Karpas-422 (cell line): ENCODE measurements around the gene METTL8. TPM values are rescaled to one million over a fixed set of nuclear protein-coding genes. Genes with fewer than 3 reads are reported as not detected.
"Not testable (repeated sequence)": the region's sequence is repeated elsewhere in the genome, so short reads cannot be mapped to it uniquely, and the experiment has no call there.

Experiments
- DNase-seq: peaks from one replicate; pipeline ENCODE4 v3.0.0-alpha.2; 2015
- H2AFZ ChIP-seq: fragments of 200-600 bp; sonication (generic); 2 replicates; pipeline ENCODE4 v1.6.1; 2014; ENCODE audit warnings: antibody characterized with exemption, low read length, mixed read lengths
- H3K27ac ChIP-seq: fragments of 200-600 bp; sonication (generic); 2 replicates; pipeline ENCODE4 v1.5.1; 2014; ENCODE audit warnings: mild to moderate bottlenecking, low read length, moderate library complexity
- H3K27me3 ChIP-seq: fragments of 200-600 bp; sonication (generic); 2 replicates; pipeline ENCODE4 v1.6.1; 2014; ENCODE audit warnings: low read length, mixed read lengths
- H3K36me3 ChIP-seq: fragments of 200-600 bp; sonication (generic); 2 replicates; pipeline ENCODE4 v1.6.1; 2014; ENCODE audit warnings: low read length, mixed read lengths; ENCODE audit not compliant: insufficient read depth
- H3K4me1 ChIP-seq: fragments of 200-600 bp; sonication (generic); 2 replicates; pipeline ENCODE4 v1.6.1; 2014; ENCODE audit warnings: mild to moderate bottlenecking, low read length, mixed read lengths
- H3K4me2 ChIP-seq: fragments of 200-600 bp; sonication (generic); 2 replicates; pipeline ENCODE4 v1.6.1; 2014; ENCODE audit warnings: low read length, low read depth, mild to moderate bottlenecking; ENCODE audit not compliant: poor library complexity, severe bottlenecking
- H3K4me3 ChIP-seq: fragments of 200-600 bp; sonication (generic); 2 replicates; pipeline ENCODE4 v1.5.1; 2014; ENCODE audit warnings: mild to moderate bottlenecking, antibody characterized with exemption, low read length, mixed read lengths
- H3K79me2 ChIP-seq: fragments of 200-600 bp; sonication (generic); 2 replicates; pipeline ENCODE4 v1.6.1; 2014; ENCODE audit warnings: mild to moderate bottlenecking, low read length, mixed read lengths
- H3K9ac ChIP-seq: fragments of 200-600 bp; sonication (generic); 2 replicates; pipeline ENCODE4 v1.6.0; 2014; ENCODE audit warnings: low read length
- H3K9me2 ChIP-seq: fragments of 200-600 bp; sonication (generic), shearing (Covaris generic); replicated peaks from 2 replicates; pipeline ENCODE4 v1.6.0; 2014; ENCODE audit warnings: mild to moderate bottlenecking, low read length, moderate library complexity; ENCODE audit not compliant: insufficient read depth
- H3K9me3 ChIP-seq: fragments of 300-700, 200-600 bp; sonication (generic); 2 replicates; pipeline ENCODE4 v1.6.1; 2014; ENCODE audit warnings: low read length, mixed read lengths
- H4K20me1 ChIP-seq: fragments of 200-600 bp; sonication (generic); 2 replicates; pipeline ENCODE4 v1.6.1; 2014; ENCODE audit warnings: mild to moderate bottlenecking, antibody characterized with exemption, low read length, low read depth; ENCODE audit not compliant: insufficient read depth
- total RNA-seq: library from RNA; depleted of rRNA; stranded (reverse); fragments of >200 nt; shearing (Covaris generic); gene quantifications from 2 replicates; pipeline ENCODE4 v1.2.3, GENCODE V29; 2014; ENCODE audit warnings: low replicate concordance

METTL8 gene
- total RNA-seq, 1 experiment from 2014 or later: 16.5 TPM

DNA sequence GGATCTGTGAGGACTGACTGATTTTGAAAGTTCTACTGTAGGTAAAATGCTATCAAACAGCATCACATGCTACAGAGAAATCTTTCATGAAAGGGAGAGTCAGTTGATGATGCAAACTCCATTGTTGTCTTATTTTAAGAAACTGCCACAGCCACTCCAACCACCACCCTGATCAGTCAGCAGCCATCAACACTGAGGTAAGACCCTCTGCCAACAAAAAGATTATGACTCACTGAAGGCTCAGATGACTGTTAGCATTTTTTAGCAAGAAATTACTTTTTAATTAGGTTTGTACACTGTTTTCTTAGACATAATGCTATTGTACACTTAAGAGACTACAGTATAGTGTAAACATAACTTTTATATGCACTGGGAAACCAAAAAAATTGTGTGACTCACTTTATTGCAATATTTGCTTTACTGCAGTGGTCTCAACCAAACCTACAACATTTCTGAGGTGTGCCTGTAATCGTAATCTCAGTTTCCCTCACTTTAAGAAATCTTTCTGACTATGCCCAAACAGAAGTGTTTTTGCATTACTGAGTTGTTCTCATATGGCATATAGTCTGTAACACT lies 42.8 kb downstream of the METTL8 start:
- H2AFZ ChIP-seq: no peak overlapping the region
- H3K27ac ChIP-seq: no peak overlapping the region
- H3K9ac ChIP-seq: no peak overlapping the region
- H3K4me1 ChIP-seq: peaks cover 33% of the 10 kb centered on the region
- no peaks in the 10 kb centered on the region for H3K9me2 ChIP-seq
- H3K4me3 ChIP-seq: no peak overlapping the region
- no peaks in the 10 kb centered on the region for H3K27me3 ChIP-seq
- 0 out of 2 replicates have a peak, but pooled peaks cover 5% of the 10 kb centered on the region for H3K79me2 ChIP-seq
- no peak overlapping the region for H3K4me2 ChIP-seq
- H3K9me3 ChIP-seq: no peaks in the 10 kb centered on the region
- no peaks in the 10 kb centered on the region for H4K20me1 ChIP-seq
- H3K36me3 ChIP-seq: no peaks in the 10 kb centered on the region
- no peak for DNase-seq

DNA sequence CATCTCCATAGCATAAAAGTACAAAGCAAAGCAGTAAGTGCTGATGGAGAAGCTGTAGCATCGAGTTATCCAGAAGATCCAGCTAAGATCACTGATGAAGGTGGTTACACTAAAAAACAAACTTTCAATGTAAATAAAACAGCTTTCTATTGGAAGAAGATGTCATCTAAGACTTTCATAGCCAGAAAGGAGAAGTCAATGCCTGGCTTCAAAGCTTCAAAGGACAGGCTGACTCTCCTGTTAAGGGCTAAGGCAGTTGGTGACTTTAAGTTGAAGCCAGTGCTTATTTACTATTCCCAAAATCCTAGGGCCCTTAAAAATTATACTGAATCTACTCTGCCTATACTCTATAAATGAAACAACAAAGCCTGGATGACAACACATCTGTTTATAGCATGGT lies 44.0 kb downstream of the METTL8 start:
- H2AFZ ChIP-seq: no peak overlapping the region
- H3K36me3 ChIP-seq: no peaks in the 10 kb centered on the region
- H3K9me3 ChIP-seq: no peaks in the 10 kb centered on the region
- H3K27me3 ChIP-seq: no peaks in the 10 kb centered on the region
- H4K20me1 ChIP-seq: no peaks in the 10 kb centered on the region
- DNase-seq: no peak
- peak overlapping the region; percentile 37 for H3K27ac ChIP-seq
- no peak overlapping the region for H3K4me2 ChIP-seq
- no peak overlapping the region for H3K9ac ChIP-seq
- H3K4me1 ChIP-seq: peaks cover 41% of the 10 kb centered on the region
- 0 out of 2 replicates have a peak, but pooled peaks cover under 1% of the 10 kb centered on the region for H3K79me2 ChIP-seq
- H3K4me3 ChIP-seq: no peak overlapping the region
- no peaks in the 10 kb centered on the region for H3K9me2 ChIP-seq

DNA sequence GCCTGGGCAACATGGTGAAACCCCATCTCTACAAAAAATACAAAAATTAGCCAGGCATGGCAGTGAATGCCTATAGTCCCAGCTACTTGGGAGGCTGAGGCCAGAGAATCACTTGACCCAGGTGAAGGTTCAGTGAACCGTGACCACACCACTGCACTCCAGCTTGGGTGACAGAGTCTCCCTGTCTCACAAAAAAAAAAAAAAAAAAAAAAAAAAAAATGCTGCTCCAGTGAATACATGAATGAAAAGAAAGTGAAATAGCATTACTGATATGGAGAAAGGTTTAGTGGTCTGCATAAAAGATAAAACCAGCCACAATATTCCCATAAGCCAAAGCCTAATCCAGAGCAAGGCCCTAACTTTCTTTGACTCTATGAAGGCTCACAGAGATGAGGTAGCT lies 44.5 kb downstream of the METTL8 start:
- no peaks in the 10 kb centered on the region for H3K79me2 ChIP-seq
- no peak overlapping the region for H2AFZ ChIP-seq
- H3K27ac ChIP-seq: peak overlapping the region; percentile 37

DNA sequence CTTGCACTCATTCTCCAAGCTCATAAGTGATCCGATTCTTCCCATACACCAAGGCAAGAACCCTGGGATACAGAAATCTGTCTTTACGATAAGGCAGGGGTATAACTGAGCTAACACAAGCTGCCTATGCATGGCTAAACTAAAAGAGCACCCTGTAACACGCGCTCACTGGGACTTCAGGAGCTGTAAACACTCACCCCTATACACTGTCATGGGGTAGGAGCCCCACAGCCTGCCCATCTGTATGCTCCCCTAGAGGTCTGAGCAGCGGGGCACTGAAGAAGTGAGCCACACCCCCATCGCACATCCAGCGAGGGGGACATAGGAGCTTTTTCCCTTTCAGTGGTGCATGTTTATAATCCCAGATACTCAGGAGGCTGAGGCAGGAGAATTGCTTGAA lies 46.7 kb downstream of the METTL8 start:
- DNase-seq: no peak
- no peak overlapping the region for H3K27ac ChIP-seq
- H4K20me1 ChIP-seq: no peaks in the 10 kb centered on the region
- H3K4me2 ChIP-seq: no peak overlapping the region
- H3K9ac ChIP-seq: no peak overlapping the region
- peaks cover 32% of the 10 kb centered on the region for H3K4me1 ChIP-seq
- no peak overlapping the region for H3K4me3 ChIP-seq
- H2AFZ ChIP-seq: no peak overlapping the region
- H3K79me2 ChIP-seq: no peaks in the 10 kb centered on the region
- H3K36me3 ChIP-seq: no peaks in the 10 kb centered on the region
- no peaks in the 10 kb centered on the region for H3K9me3 ChIP-seq
- H3K27me3 ChIP-seq: no peaks in the 10 kb centered on the region
- H3K9me2 ChIP-seq: no peaks in the 10 kb centered on the region

More for the DNA sequence above, 44.5 kb downstream of the METTL8 start:
- Histone ChIP-seq H3K4me3 (no peak overlapping the region), H3K9me2 (no peaks in the 10 kb centered on the region), H4K20me1 (no peaks in the 10 kb centered on the region), H3K9ac (no peak overlapping the region), H3K9me3 (no peaks in the 10 kb centered on the region), H3K27me3 (no peaks in the 10 kb centered on the region), H3K4me2 (no peak overlapping the region), H3K4me1 (peaks cover 40% of the 10 kb centered on the region), H3K36me3 (no peaks in the 10 kb centered on the region)
- no peak for DNase-seq

DNA sequence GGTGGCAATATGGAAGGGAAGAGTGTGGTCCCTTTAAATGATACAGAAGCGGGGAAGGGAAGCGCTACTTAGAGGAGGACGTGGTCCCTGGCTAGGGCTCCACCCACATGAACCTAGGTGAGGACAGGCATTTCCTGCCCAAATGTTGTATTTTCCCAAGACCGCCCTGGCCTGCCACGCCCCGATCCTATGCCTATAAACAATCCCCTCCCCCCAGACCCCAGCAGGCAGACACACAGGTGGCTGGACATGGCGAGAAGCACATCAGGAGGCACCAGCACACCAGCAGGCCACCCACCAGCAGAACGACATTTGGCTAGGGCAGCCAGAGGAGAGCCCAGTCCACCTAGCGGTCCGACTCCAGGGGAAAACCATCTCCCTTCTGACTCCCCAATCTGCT lies 47.2 kb downstream of the METTL8 start:
- Histone ChIP-seq H3K79me2 (no peaks in the 10 kb centered on the region), H3K4me2 (no peak overlapping the region), H3K4me3 (no peak overlapping the region), H4K20me1 (no peaks in the 10 kb centered on the region), H3K27me3 (no peaks in the 10 kb centered on the region), H3K4me1 (peaks cover 32% of the 10 kb centered on the region), H3K27ac (no peak overlapping the region), H3K36me3 (no peaks in the 10 kb centered on the region), H3K9me3 (no peaks in the 10 kb centered on the region), H3K9me2 (no peaks in the 10 kb centered on the region), H2AFZ (no peak overlapping the region), H3K9ac (no peak overlapping the region)
- no peak for DNase-seq

DNA sequence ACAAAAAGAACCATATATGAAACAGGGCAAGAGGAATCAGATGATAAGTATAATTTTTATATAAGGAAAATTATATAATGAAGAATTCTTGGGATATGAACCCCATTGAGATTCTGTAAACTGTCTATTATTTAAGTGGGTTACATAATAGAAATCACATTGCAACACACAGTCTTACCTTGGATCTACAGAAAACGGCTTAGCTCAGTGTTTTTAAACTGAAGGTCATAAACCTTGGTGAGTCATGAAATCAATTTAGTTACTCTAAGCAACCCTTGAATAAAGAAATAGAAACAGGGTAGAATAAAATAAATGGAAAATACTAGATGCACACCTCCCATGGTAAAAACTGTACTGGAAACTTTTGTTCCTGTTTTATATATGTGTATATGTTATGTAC lies 50.7 kb downstream of the METTL8 start:
- Histone ChIP-seq H3K36me3 (no peaks in the 10 kb centered on the region), H3K27me3 (no peaks in the 10 kb centered on the region), H3K79me2 (no peaks in the 10 kb centered on the region), H3K4me2 (no peak overlapping the region), H2AFZ (no peak overlapping the region), H3K4me1 (peaks cover 14% of the 10 kb centered on the region), H3K9me2 (no peaks in the 10 kb centered on the region), H3K27ac (no peak overlapping the region), H3K4me3 (no peak overlapping the region), H3K9ac (no peak overlapping the region), H4K20me1 (no peaks in the 10 kb centered on the region), H3K9me3 (no peaks in the 10 kb centered on the region)
- DNase-seq: no peak

DNA sequence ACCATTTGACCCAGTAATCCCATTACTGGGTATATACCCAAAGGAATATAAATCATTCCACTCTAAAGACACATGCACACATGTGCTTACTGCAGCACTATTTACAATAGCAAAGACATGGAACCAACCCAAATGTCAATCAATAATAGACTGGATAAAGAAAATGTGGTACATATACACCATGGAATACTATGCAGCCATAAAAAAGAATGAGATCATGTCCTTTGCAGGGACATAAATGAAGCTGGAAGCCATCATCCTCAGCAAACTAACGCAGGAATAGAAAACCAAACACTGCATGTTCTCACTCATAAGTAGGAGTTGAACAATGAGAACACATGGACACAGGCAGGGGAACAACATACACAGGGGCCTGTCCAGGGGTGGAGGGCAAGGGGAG lies 51.6 kb downstream of the METTL8 start:
- not testable (repeated sequence) for H3K4me1 ChIP-seq, H3K9me2 ChIP-seq, H4K20me1 ChIP-seq, H3K4me3 ChIP-seq, H3K9ac ChIP-seq, H3K9me3 ChIP-seq, H2AFZ ChIP-seq, H3K27ac ChIP-seq, DNase-seq, H3K36me3 ChIP-seq, H3K27me3 ChIP-seq, H3K79me2 ChIP-seq, H3K4me2 ChIP-seq

DNA sequence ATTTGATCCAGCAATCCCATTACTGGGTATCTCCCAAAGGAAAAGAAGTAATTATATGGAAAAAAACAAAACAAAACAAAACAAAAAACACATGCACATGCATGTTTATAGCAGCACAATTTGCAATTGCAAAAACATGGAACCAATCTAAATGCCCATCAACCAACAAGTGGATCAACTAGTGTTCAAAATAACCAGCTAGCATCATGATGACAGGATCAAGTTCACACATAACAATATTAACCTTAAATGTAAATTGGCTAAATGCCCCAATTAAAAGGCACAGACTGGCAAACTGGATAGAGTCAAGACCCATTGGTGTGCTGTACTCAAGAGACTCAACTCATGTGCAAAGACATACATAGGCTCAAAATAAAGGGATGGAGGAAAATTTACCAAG lies 55.9 kb downstream of the METTL8 start:
- not testable (repeated sequence) for DNase-seq, H3K4me2 ChIP-seq, H3K9me3 ChIP-seq, H3K4me3 ChIP-seq, H3K36me3 ChIP-seq, H4K20me1 ChIP-seq, H3K9ac ChIP-seq, H2AFZ ChIP-seq, H3K27me3 ChIP-seq, H3K27ac ChIP-seq, H3K4me1 ChIP-seq, H3K9me2 ChIP-seq
- peaks cover 11% of the 10 kb centered on the region; the same call in 1 of the 2 replicates for H3K79me2 ChIP-seq

DNA sequence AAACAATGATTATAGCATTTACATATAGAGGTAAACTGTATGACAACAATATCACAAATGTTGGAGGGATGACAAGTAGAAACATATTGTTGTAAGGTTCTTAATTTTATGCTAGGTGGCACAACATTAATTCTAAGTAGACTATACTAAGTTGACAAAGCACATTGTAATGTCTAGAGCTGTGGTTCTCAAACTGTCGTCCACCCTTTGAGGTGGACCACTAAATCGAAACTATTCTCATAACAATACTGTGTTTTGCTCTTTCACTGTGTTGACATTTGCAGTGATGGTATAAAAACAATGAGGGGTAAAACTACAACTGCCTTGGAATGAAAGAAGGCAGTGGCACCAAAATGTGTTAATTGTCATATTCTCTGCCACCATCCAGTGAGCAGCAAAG lies 66.1 kb downstream of the METTL8 start:
- Histone ChIP-seq H3K9me2 (no peaks in the 10 kb centered on the region), H3K4me3 (no peak overlapping the region), H4K20me1 (no peaks in the 10 kb centered on the region), H3K36me3 (no peaks in the 10 kb centered on the region; the same call in 1 of the 2 replicates), H3K9me3 (peaks cover 5% of the 10 kb centered on the region), H2AFZ (no peak overlapping the region), H3K4me2 (no peak overlapping the region), H3K27me3 (no peaks in the 10 kb centered on the region), H3K9ac (no peak overlapping the region), H3K27ac (no peak overlapping the region), H3K79me2 (no peaks in the 10 kb centered on the region), H3K4me1 (no peaks in the 10 kb centered on the region)
- DNase-seq: no peak
